NCI-H2107 treated with DMSO at 0.1 percent for 48 hours (cell line): ENCODE results near the gene TTLL8.

Experiments used
- DNase-seq: peaks from one replicate; lab custom pipeline; 2025; ENCODE audit not compliant: unreplicated experiment; lab: John Stamatoyannopoulos, UW

Gene TTLL8

DNA sequence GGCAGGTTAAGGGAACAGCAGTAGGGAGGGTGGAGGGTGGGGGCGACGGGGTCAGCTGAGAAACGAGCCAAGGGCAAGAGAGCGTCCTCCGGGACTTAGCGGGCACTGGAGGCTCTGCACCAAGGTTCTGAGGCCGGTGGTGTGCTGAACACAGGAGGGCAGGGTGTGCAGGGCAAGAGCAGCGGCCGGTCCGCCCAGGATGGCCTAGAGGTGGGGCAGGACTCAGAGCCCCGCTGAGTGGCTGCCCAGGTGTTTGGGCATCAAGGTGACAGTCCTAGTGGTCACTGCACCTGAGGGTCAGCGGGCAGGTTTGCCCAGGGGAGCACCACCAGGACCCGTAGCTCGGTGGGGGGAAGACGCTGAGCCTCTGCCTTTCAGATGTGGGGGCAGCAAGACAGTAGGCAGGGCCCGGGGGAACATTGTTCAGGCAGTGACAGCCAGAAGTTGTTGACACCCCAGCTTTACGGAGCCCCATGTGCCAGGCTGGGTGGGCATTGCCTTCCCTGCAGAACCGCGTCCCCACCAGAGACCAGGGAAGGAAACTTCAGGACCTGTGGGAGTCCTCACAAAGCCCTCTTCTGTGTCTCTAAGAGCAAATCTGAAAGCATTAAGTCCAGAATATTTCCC is 4.5 kb upstream of the TTLL8 start:
- DNase-seq, result no peak

DNA sequence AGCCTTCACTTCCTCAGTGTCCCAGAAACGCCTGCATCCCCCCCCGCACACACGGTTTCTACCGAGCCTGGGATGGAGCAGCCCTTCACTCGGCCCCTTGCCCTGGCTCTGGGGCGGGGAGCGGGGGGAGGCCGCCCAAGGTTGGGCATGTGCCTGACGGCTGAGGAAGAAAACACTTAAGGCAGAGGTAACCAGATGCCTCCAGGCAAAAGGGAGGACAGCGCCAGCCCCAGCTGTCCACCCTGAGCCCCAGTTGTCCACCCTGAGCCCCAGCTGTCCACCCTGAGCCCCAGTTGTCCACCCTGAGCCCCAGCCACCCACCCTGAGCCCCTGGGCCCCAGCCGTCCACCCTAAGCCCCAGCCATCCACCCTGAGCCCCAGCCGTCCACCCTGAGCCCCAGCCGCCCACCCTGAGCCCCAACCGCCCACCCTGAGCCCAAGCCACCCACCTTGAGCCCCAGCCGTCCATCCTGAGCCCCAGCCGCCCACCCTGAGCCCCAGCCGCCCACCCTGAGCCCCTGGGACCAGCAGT is 3.8 kb upstream of the TTLL8 start:
- DNase-seq, result no peak

DNA sequence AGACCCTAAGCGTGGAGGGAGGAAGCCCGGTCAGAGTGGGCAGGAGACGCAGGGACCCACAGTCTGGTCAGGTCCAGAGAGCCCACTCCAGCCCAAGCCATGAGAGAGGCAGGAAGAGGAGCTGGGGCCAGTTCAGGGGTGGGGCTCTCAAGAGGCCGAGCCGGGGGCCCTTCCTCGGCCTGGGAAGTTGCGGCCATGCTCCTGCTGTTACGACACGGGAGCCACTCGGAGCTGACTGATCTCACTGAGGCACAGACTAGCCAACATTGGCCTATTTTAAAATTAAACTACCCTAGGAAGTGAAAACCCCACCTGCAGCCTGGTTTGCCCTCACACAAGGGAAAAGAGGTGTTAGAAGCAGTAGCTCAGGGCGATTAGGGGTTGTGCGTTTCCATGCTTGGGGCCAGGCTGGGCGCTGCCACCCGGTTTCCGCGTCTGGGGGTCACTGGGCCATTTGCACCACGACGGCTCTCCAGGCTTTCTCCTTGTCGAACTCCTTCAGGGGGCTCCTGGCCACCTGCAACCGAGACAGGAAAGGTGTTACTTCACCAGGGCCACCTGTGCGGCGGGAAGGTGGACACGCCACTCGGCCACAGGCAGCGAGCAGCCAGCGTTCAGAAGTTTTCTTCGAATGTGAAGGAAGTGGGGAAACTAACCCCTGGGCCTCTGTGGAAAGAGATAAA is 3.2 kb upstream of the TTLL8 start:
- DNase-seq, result no peak

DNA sequence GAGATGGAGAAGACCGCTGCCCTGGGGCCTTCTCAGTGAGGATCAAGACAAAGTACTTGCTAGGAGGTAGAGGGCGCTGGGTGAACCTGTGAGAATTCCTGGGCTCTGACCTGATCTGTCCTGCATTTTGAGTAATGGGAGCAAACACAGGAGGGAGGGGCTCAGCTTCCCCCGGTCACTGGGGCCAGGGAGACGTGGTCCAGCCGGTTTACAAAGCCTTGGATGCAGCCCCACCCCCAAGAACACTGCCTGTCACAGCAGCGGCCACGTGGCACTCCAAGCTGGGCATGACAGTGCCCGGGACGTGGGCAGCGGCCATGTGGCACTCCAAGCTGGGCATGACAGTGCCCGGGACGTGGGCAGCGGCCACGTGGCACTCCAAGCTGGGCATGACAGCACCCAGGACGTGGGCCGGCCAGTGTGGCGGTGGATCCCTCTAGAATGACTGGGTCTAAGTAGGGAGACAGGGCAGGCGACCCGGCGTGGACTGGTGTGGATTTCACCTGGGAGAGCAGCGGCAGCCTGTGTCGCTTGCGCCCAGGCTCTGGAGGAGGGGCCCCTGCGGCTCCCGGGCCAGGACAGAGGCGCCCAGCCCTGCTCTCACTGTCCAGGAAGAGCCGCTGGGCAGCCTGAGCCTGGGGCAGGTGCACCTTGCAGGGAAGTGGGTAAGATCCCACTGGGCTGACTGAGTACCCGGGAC is 2.5 kb upstream of the TTLL8 start:
- no peak for DNase-seq

DNA sequence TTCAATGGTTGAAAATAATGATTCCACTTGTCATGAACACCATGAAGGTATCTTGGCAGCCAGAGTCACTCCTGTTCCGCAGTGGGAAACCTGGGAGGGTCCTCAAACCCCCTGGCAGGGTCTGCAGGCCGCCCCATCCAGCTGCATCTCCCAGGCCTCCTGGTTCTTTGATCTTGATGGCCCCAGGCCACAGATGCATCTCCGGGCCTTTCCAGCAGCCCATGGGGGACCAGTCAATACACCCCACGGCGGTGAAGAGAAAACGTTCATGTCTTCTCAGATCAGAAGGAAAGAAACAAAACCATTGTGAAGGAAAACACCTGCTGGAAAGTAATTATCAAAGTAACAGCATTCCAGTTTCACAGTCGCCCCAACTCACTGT is 1.8 kb upstream of the TTLL8 start:
- no peak for DNase-seq

DNA sequence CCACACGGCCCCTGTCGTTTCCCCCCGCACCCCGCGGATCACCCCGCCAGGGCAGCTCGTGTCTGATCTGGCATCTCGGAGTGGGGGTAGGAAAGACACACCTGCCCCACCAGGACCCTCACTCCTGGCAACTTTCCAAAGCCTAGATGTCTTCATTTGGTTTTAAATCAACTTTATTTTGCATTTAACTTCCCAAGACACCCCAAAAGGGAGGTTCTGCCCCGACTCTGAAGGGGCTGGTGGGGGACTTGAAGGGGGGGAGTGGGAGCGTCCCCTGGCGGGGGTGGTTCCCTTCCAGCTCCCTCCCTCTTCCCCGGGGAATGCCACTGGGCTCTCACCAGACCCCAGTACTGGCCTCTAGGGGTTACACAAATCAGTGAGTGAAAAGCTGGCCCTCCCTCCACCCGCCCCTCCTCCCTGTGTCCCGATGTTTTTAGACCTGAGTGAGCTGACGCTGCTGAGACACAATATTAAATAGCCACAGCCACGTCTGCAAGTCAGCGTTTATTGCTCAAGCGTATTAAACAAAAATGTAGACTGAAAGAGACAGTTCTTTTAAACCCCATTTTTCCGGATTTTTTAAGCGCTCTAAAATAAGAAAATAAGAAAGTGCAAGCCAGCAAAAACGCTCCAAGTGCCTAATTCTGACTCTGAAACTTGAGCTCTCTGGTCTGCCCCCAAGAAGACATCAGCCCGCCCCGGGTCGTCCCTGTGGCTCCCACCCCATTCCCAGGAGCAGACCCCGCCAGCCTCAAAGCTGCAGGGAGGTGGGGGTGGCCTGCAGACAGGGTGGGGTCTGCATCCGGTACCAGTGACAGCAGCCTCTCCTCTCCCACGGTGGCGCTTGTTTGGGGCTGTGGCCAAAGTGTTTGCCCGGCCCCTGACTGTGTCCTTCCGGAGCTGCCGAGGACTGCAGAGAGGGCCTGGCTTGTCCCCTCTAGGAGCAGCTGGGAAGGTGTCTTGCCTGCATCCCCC is 1.1 kb upstream of the TTLL8 start:
- peak; percentile 5 for DNase-seq

DNA sequence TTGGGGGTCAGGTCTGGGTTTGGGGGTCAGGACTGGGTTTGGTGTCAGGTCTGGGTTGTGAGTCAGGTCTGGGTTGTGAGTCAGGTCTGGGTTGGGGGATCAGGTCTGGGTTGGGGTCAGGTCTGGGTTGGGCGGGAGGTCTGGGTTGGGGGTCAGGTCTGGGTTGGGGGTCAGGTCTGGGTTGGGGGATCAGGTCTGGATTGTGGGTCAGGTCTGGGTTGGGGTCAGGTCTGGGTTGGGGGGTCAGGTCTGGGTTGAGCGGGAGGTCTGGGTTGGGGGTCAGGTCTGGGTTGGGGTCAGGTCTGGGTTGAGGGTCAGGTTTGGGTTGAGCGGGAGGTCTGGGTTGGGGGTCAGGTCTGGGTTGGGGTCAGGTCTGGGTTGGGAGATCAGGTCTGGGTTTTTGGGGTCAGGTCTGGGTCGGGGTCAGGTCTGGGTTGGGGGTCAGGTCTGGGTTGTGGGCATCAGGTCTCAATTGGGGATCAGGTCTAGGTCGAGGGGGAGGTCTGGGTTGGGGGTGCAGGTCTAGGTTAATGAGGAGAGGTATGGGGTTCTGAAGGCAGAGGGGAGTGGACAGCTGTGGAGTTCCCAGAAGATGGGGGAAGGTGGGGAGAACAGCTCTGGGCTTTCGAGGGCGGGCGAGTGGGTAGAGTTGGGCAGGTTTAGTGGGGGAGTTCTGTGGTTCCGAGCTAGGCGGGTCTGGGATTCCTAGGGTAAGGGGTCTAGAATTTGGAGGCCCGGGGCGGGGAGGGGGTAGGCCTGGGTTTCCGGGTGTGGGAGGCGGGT is 629 bp downstream of the TTLL8 start:
- DNase-seq, result no peak

DNA sequence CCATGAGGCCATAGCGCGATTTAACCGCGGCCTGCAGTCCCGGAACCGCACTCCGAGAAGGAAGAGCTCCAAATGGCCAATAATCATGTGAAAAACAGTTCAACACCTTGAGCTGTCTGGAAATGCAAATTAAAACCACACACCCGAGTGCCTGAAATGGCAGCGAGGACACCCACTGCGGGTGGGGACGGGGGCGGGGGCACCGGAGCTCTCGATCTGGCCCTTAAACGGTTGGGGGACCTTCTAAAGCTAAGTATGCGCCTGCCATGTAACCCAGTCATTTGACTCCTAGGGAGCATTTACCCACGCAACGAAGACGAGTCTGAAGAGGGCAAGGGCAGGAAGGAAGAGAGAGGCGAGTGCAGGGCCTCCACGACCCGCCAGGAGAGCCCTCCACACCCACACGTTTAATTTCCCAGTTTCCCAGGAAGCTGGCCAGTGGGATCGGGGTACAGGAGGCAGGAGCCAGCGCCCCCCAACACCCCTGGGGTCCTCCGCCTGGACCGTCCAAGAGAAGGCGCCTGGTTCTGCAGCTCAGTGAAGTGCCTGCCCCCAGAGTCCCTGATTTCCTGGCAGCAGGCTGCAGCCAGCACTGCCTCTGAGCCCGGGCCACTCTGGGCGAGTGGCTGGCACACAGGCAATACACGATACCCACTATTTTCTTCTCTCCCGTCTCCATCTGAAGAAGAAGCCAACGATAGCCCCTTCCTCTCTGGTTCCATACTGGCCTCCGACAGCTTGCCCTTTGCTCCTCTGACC is 1.7 kb downstream of the TTLL8 start:
- no peak for DNase-seq

DNA sequence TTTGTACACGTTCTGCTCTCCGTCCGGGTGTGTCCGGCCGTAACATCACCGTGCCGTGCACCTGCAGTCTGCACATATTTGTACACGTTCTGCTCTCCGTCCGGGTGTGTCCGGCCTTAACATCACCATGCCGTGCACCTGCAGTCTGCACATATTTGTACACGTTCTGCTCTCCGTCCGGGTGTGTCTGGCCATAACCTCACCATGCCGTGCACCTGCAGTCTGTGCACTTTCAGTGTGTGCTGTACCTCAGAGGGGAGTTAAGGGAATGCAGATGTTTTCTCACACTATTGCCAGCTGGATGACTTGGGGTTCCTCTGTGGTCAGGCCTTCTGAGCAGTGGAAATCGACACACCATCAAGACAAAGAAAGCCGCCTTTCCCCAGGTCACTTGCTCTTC is 4.2 kb downstream of the TTLL8 start:
- no peak for DNase-seq

DNA sequence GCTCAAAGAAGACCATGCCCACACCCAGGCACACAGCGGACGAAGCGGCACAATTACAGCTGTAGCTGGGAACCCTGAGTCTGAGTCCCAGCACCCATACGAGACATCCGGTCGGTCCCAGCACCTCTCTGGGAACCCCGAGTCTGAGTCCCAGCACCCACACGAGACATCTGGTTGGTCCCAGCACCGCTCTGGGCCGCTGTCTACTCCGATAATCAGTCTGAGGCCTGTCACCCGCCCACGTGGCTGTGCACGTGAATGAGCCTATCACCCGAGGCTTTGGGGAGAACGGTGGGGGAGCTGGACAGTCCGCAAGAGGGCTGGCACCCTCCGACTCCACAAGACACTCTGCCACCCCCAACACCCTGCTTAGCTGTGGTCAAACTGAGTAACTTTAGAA is 6.2 kb downstream of the TTLL8 start:
- no peak for DNase-seq

DNA sequence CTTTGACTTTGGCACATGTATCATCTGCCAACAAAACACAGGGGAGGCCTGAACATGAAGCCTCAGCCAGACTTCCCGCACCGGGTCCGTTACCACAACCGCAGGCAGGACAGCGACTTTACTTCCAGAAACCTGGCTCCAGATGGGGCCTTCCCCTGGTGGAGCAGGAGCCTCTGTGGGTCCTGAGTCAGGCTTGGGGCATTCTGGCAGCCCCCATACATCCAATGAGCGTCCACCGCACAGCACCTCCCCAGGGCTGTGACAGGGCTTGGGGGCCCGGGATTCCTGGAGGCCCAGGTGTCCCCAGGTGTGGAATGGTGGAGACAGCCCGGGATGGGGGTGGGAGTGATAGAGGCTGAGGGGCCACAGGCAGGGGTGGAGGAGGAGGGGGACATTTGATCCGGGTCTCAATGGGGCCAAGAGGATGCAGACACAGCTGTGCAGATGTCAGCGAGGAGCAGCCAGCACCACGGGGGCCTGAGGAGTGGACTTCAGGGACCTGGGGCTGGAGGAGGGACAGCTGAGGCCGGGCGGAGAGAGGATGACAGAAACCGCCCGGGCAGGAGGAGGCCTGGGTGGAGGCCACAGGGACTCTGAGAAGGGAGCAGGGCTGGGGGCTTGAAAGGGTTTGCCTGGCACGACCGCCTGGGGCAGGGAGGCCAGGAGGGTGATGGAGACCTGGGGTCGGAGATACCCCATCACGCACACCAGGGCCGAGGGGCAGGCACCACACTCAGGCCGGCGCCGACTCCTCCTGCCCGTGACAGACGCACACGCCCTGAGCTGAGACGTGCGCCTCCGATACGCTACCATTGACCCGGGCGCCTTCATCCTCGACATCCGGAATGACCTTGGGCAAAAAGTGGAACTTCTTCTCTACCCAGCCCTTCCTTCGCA is 8.6 kb downstream of the TTLL8 start:
- no peak for DNase-seq

DNA sequence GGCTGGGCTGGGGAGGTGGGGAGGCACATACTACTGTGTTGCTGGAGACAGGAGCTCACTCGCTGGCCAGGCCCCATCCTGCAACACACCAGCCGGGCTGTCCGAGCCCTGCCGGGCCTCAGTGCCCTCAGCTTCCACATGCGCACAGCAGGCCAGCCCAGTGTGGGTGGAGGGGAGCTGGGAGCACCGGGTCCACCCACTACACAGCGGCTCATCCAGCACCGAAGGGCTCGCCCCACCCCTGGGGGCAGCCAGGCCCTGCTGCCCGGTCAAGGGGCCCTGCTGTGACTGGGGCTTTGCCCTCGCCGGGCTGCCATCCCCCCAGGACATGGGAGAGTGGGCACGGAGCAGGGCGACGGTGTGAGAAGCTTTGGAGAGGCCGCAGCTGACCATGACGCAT is 9.3 kb downstream of the TTLL8 start:
- no peak for DNase-seq

DNA sequence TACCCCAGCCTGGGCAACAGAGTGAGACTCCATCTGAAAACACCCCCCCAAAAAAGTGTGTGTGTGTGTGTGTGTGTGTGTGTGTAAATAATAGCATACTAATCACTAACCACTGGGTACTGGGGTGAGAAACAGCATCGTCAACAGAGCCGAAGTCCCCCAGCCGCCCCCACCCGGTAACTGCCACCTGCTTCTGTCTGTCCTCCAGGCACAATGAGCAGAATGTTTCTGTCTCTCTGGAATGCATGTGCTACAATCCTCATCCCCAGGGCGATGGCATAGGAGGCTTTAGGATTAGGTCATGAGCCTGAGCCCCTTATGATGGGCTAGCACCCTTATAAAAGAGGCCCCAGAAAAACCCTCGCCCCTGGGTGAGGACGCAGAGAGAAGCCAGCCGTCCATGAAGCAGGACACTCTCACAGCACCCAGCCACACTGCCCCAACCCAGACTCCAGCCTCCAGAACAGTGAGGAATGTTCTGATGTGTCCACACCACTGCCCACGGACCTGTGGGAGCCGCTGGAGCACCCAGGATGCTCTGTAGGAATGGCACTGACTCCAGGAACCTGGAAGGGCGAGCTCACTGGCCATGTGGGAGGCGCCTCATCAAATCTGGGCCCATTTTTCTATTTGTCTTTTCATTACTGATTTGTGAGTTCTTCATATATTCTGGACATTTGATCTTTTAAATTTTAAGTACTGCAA is 9.9 kb downstream of the TTLL8 start:
- DNase-seq, result no peak

DNA sequence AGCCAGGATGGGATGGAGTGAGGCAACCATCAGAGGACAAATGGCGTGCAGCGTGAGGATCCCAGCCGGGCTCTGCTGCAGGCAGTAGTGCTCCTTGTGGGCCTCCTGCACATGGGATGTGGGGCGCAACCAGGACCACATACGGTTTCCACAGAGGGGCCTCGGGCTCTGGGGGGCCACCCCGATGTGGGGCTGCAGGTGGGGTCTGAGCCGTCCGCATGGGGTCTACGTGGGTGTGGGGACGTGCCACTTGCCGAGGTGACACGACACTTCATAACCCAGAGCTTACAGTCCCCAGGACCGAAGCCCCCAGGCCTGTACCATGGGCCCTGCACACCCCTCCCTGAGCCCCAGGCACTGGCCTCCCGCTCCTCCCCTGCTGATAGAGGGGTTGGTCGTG is 10.8 kb downstream of the TTLL8 start:
- DNase-seq, result no peak

DNA sequence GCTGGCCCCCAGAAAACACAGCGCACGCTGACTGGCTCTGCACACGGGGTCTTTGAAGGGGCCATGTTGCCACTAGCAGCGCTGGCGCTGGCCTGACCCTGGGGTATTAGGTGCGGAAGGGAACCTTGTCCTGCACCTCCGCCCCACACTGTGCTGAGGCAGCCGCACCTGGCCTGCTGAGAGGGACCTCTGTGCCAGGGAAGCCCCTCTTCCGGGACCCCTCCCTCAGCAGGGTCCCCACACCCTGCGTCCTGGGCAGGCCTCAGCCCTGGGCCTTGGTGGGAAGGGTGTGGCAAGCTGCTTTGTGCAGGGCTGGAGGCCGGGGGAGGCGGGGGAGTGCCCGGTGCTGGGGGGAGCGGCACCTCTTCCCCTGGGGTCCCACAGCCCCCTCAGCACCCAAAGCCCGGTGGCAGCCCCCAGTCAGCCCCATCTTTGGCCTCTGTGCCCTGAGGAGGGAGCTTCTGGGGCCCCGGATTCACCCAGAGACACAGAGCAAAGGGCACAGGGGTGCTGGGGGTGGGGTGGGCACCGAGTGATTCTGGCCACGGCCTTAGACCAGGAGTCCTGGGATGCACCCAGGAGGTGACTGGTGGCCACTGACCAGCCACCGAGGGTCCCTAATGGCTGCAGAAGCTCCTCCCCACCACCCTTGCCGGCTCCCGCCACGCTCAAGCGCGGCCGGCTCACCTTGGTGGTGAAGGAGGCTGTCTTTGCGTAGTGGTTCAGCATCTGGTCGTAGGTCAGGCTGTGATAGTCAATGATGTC is 11.4 kb downstream of the TTLL8 start:
- DNase-seq, result no peak

DNA sequence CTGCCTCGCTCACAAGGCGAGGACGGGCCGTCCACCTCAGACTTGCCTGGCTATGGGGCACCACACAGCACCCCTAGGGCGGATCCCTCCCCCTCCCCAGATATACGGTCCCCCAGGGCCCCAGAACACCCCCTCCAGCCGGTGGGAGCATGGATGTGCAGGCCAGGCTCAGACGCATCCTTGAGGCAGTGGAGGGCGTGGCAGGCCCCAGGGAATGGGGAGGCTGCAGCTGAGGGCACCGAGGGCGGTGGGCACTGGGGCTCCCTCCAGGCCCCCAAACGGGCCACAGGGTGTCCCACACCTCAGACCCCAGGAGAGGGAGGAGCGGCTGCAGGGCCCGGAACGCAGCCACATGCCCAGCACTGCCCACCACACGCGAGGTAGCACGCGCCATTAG is 12.1 kb downstream of the TTLL8 start:
- DNase-seq, result no peak
